Mesodermal cell (in vitro differentiated cells): ENCODE data around the gene AMOTL1.

Experiments used
- H3K27ac ChIP-seq: 2 replicates; pipeline ENCODE4 v1.7.0; 2013; ENCODE audit warnings: mild to moderate bottlenecking, low read depth, low read length, moderate library complexity; ENCODE audit not compliant: severe bottlenecking
- H3K36me3 ChIP-seq: 2 replicates; pipeline ENCODE4 v1.7.1; 2013; ENCODE audit warnings: mild to moderate bottlenecking, low read length, moderate library complexity; ENCODE audit not compliant: control insufficient read depth, insufficient read depth
- H3K4me1 ChIP-seq: one replicate; pipeline ENCODE4 v1.7.1; 2013; ENCODE audit warnings: mild to moderate bottlenecking, low read length; ENCODE audit not compliant: insufficient read depth, control insufficient read depth, poor library complexity, severe bottlenecking
- H3K4me3 ChIP-seq: 2 replicates; pipeline ENCODE4 v1.7.0; 2013; ENCODE audit warnings: low read length, control low read depth, mild to moderate bottlenecking; ENCODE audit not compliant: insufficient read depth, poor library complexity, severe bottlenecking; ENCODE audit errors: extremely low read depth
- H3K9me3 ChIP-seq: 2 replicates; pipeline ENCODE4 v1.7.1; 2013; ENCODE audit warnings: mild to moderate bottlenecking, low read length, moderate library complexity; ENCODE audit not compliant: control insufficient read depth
- WGBS, 2 experiments: methylation state at CpG; one replicate each; pipeline ENCODE4 v1.1.5; 2013; ENCODE audit warnings: missing lambda C conversion rate in 2 of 2; ENCODE audit not compliant: insufficient coverage in 2 of 2; 5-methylcytosine and 5-hydroxymethylcytosine counted together

The AMOTL1 gene

GRCh38 chr11:94854770-94855633 lies 86.8 kb downstream of the AMOTL1 start:
- 94 to 96% methylated on average over 6 of the region's 8 CpGs for WGBS, 2 experiments
- Histone ChIP-seq H3K4me1 (no peaks in the 10 kb centered on the region), H3K36me3 (peaks cover 96% of the 10 kb centered on the region), H3K4me3 (no peak overlapping the region), H3K27ac (no peak overlapping the region), H3K9me3 (no peaks in the 10 kb centered on the region)

GRCh38 chr11:94855666-94856065 lies 87.5 kb downstream of the AMOTL1 start:
- WGBS, 2 experiments = 88 to 94% methylated on average over 2 to 3 of the region's 5 CpGs
- peaks cover 96% of the 10 kb centered on the region for H3K36me3 ChIP-seq

GRCh38 chr11:94856443-94856842 lies 88.3 kb downstream of the AMOTL1 start:
- Histone ChIP-seq H3K27ac (no peak overlapping the region), H3K4me1 (no peaks in the 10 kb centered on the region), H3K36me3 (peaks cover 96% of the 10 kb centered on the region), H3K9me3 (no peaks in the 10 kb centered on the region), H3K4me3 (no peak overlapping the region)
- WGBS, 2 experiments = 78 to 82% methylated on average over 5 to 6 of the region's 6 CpGs

More at GRCh38 chr11:94855666-94856065, 87.5 kb downstream of the AMOTL1 start:
- Histone ChIP-seq H3K27ac (no peak overlapping the region), H3K4me1 (no peaks in the 10 kb centered on the region), H3K9me3 (no peaks in the 10 kb centered on the region), H3K4me3 (no peak overlapping the region)

- Histone ChIP-seq H3K27ac (no peak overlapping the region), H3K4me1 (no peaks in the 10 kb centered on the region), H3K36me3 (peaks cover 96% of the 10 kb centered on the region), H3K4me3 (no peak overlapping the region), H3K9me3 (no peaks in the 10 kb centered on the region)
- 80% methylated on average over 1 of the region's 2 CpGs; no CpG with 5 or more reads in 1 of the 2 experiments for WGBS, 2 experiments
These were observed 89.2 kb downstream of the AMOTL1 start for GRCh38 chr11:94857337-94857736.

GRCh38 chr11:94858012-94858705 lies 90.0 kb downstream of the AMOTL1 start:
- 96% methylated on average over 3 of the region's 4 CpGs for WGBS, 2 experiments
- Histone ChIP-seq H3K36me3 (peaks cover 97% of the 10 kb centered on the region), H3K9me3 (no peaks in the 10 kb centered on the region)

GRCh38 chr11:94860333-94860732 lies 92.2 kb downstream of the AMOTL1 start:
- Histone ChIP-seq H3K36me3 (peaks cover 95% of the 10 kb centered on the region), H3K27ac (no peak overlapping the region), H3K4me3 (no peak overlapping the region), H3K9me3 (no peaks in the 10 kb centered on the region), H3K4me1 (no peaks in the 10 kb centered on the region)
- WGBS, 2 experiments = no CpG with 5 or more reads among the region's 2 CpGs

More at GRCh38 chr11:94858012-94858705, 90.0 kb downstream of the AMOTL1 start:
- H3K4me1 ChIP-seq = no peaks in the 10 kb centered on the region
- no peak overlapping the region for H3K4me3 ChIP-seq
- H3K27ac ChIP-seq = no peak overlapping the region

- H3K9me3 ChIP-seq = no peaks in the 10 kb centered on the region
- H3K27ac ChIP-seq = no peak overlapping the region
- H3K36me3 ChIP-seq = peaks cover 96% of the 10 kb centered on the region
- 88 to 94% methylated on average over 5 to 7 of the region's 9 CpGs for WGBS, 2 experiments
- peaks cover under 1% of the 10 kb centered on the region for H3K4me1 ChIP-seq
- no peak overlapping the region for H3K4me3 ChIP-seq
These were observed 93.2 kb downstream of the AMOTL1 start for GRCh38 chr11:94861306-94861845.

GRCh38 chr11:94862926-94863880 lies 95.0 kb downstream of the AMOTL1 start:
- no peak overlapping the region for H3K27ac ChIP-seq
- 96 to 100% methylated on average over 3 to 8 of the region's 11 CpGs for WGBS, 2 experiments
- H3K4me3 ChIP-seq = no peak overlapping the region
- H3K9me3 ChIP-seq = no peaks in the 10 kb centered on the region
- peaks cover 96% of the 10 kb centered on the region for H3K36me3 ChIP-seq
- H3K4me1 ChIP-seq = peaks cover 9% of the 10 kb centered on the region

GRCh38 chr11:94864506-94865045 lies 96.4 kb downstream of the AMOTL1 start:
- 92 to 97% methylated on average over 10 of the region's 11 CpGs for whole genome bisulfite sequencing, 2 experiments
- no peak overlapping the region for H3K4me3 ChIP-seq
- H3K9me3 ChIP-seq = no peaks in the 10 kb centered on the region
- peaks cover 96% of the 10 kb centered on the region for H3K36me3 ChIP-seq
- no peak overlapping the region for H3K27ac ChIP-seq
- peaks cover 9% of the 10 kb centered on the region for H3K4me1 ChIP-seq
